ENCODE measurements around the gene SMTNL2. TPM values are rescaled to one million over a fixed set of nuclear protein-coding genes. Genes with fewer than 3 reads are reported as not detected.

SMTNL2 gene
- total RNA-seq, 1 experiment from 2014 or later: not detected

- Histone ChIP-seq H3K9me3 (ENCODE audit: low read depth, low read length, poor library complexity, severe bottlenecking) (no peaks in the 10 kb centered on the region), H3K4me3 (ENCODE audit: low read depth, low read length, poor library complexity, severe bottlenecking) (no peak overlapping the region), H3K27me3 (replicated peaks; ENCODE audit: insufficient read depth, low read depth, low read length, poor library complexity) (no peaks in the 10 kb centered on the region), H3K4me1 (ENCODE audit: insufficient read depth, low read length, poor library complexity, severe bottlenecking) (no peaks in the 10 kb centered on the region), H3K27ac (ENCODE audit: low read depth, low read length, poor library complexity, severe bottlenecking) (no peak overlapping the region), H3K36me3 (ENCODE audit: insufficient read depth, low read length, poor library complexity, severe bottlenecking) (peaks cover 70% of the 10 kb centered on the region)
- no TSS peak for BruUV-seq (replicated peaks)
- CTCF ChIA-PET: no interaction called here
- DNase-seq (ENCODE audit: low spot score): no peak
- intact Hi-C loops (cut with micrococcal nuclease; ENCODE audit: unreplicated experiment): no loop called here
- POLR2A ChIA-PET (ENCODE audit: low non-redundant PET): no interaction called here
- no peak for TF ChIP-seq CTCF (conservative IDR thresholded peaks at IDR 0.05; ENCODE audit: low read depth, low read length)
- no peak for TF ChIP-seq EZH2 (IDR thresholded peaks at IDR 0.05; ENCODE audit: borderline replicate concordance, low read depth, low read length, poor library complexity, severe bottlenecking)
Observed at GRCh38 chr17:4542003-4542725, 42.2 kb upstream of the SMTNL2 start.

GRCh38 chr17:4542726-4543191, 41.6 kb upstream of the SMTNL2 start:
- BruUV-seq (replicated peaks): no TSS peak
- ChIA-PET CTCF (no interaction called here), POLR2A (ENCODE audit: low non-redundant PET) (no interaction called here)
- no peak for DNase-seq (ENCODE audit: low spot score)
- intact Hi-C loops (cut with micrococcal nuclease; ENCODE audit: unreplicated experiment): no loop called here
- no peaks in the 10 kb centered on the region for H3K4me1 ChIP-seq (ENCODE audit: insufficient read depth, low read length, poor library complexity, severe bottlenecking)
- H3K27ac ChIP-seq (ENCODE audit: low read depth, low read length, poor library complexity, severe bottlenecking): no peak overlapping the region
- no peak overlapping the region for H3K4me3 ChIP-seq (ENCODE audit: low read depth, low read length, poor library complexity, severe bottlenecking)
- H3K9me3 ChIP-seq (ENCODE audit: low read depth, low read length, poor library complexity, severe bottlenecking): no peaks in the 10 kb centered on the region
- H3K36me3 ChIP-seq (ENCODE audit: insufficient read depth, low read length, poor library complexity, severe bottlenecking): peaks cover 74% of the 10 kb centered on the region
- TF ChIP-seq CTCF (conservative IDR thresholded peaks at IDR 0.05; ENCODE audit: low read depth, low read length) (no peak), EZH2 (IDR thresholded peaks at IDR 0.05; ENCODE audit: borderline replicate concordance, low read depth, low read length, poor library complexity, severe bottlenecking) (no peak)
- no peaks in the 10 kb centered on the region for H3K27me3 ChIP-seq (replicated peaks; ENCODE audit: insufficient read depth, low read depth, low read length, poor library complexity)

- no TSS peak for BruUV-seq (replicated peaks)
- POLR2A ChIA-PET (ENCODE audit: low non-redundant PET): no interaction called here
- CTCF ChIA-PET: no interaction called here
- DNase-seq (ENCODE audit: low spot score): no peak
- no peaks in the 10 kb centered on the region for H3K4me1 ChIP-seq (ENCODE audit: insufficient read depth, low read length, poor library complexity, severe bottlenecking)
- H3K27me3 ChIP-seq (replicated peaks; ENCODE audit: insufficient read depth, low read depth, low read length, poor library complexity): no peaks in the 10 kb centered on the region
- H3K9me3 ChIP-seq (ENCODE audit: low read depth, low read length, poor library complexity, severe bottlenecking): no peaks in the 10 kb centered on the region
- H3K27ac ChIP-seq (ENCODE audit: low read depth, low read length, poor library complexity, severe bottlenecking): no peak overlapping the region
- intact Hi-C loops (cut with micrococcal nuclease; ENCODE audit: unreplicated experiment): no loop called here
- no peak for TF ChIP-seq CTCF (conservative IDR thresholded peaks at IDR 0.05; ENCODE audit: low read depth, low read length)
- no peak for TF ChIP-seq EZH2 (IDR thresholded peaks at IDR 0.05; ENCODE audit: borderline replicate concordance, low read depth, low read length, poor library complexity, severe bottlenecking)
- peaks cover 75% of the 10 kb centered on the region for H3K36me3 ChIP-seq (ENCODE audit: insufficient read depth, low read length, poor library complexity, severe bottlenecking)
- no peak overlapping the region for H3K4me3 ChIP-seq (ENCODE audit: low read depth, low read length, poor library complexity, severe bottlenecking)
Observed at GRCh38 chr17:4543557-4544026, 40.7 kb upstream of the SMTNL2 start.
